Measurements from ENCODE around the gene MANF.

DNA sequence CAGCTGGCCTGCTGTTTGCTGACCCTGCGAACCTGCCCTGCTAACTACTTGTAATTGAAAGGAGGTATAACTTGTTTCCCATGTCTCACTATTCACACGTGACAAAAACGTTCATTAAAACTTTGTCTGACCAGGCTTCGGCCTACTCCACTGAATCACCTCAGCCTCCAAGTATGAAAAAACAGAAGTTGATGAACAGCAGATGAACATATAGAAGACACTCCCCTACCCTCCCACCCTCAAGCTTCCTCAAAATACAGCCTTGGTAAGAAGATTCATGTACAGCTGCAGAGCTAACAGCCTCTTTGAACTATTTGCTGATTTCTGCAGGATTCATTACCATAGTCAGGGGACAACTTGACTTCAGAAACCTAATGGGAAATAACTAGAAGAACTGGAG is 16.6 kb downstream of the MANF start:
- TF ChIP-seq, protein P1, sequence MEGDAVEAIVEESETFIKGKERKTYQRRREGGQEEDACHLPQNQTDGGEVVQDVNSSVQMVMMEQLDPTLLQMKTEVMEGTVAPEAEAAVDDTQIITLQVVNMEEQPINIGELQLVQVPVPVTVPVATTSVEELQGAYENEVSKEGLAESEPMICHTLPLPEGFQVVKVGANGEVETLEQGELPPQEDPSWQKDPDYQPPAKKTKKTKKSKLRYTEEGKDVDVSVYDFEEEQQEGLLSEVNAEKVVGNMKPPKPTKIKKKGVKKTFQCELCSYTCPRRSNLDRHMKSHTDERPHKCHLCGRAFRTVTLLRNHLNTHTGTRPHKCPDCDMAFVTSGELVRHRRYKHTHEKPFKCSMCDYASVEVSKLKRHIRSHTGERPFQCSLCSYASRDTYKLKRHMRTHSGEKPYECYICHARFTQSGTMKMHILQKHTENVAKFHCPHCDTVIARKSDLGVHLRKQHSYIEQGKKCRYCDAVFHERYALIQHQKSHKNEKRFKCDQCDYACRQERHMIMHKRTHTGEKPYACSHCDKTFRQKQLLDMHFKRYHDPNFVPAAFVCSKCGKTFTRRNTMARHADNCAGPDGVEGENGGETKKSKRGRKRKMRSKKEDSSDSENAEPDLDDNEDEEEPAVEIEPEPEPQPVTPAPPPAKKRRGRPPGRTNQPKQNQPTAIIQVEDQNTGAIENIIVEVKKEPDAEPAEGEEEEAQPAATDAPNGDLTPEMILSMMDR (conservative IDR thresholded peaks at IDR 0.05; ENCODE audit: low read length), result no peak
- no peak for TF ChIP-seq EZH2phosphoT487 (IDR thresholded peaks at IDR 0.05; ENCODE audit: borderline replicate concordance, low read depth, low read length)
